ENCODE measurements around the gene WDR43.

GRCh38 chr2:28951910-28952835 is 57.7 kb downstream of the WDR43 start:
- TF ChIP-seq CTCF (optimal IDR thresholded peaks at IDR 0.05 in 1 of 3, IDR thresholded peaks at IDR 0.05 in 1 of 3, conservative IDR thresholded peaks at IDR 0.05 in 1 of 3; ENCODE audit: extremely low read depth in 1 of 3, insufficient read depth in 2 of 3, low read length in 3 of 3), result no peak
- TF ChIP-seq EZH2 (IDR thresholded peaks at IDR 0.05; ENCODE audit: low read length), result no peak
